MCF 10A (cell line): Measurements from ENCODE around the gene SETD1B. TPM values are rescaled to one million over a fixed set of nuclear protein-coding genes. Genes with fewer than 3 reads are reported as not detected.
A peak's percentile ranks its signal among the peaks of the same experiment; 100 is the strongest.

Source experiments
- BruUV-seq: library from RNA; stranded (reverse); fragments of 400-500 nt; replicated peaks from 2 replicates; lab custom pipeline; 2021; lab: Mats Ljungman, UMichigan
- CTCF ChIA-PET: fragments of 300-600 bp; sonication (Branson Sonifier 250); formaldehyde crosslinking; extraction: SDS; loops from one replicate; lab custom pipeline; 2021; ENCODE audit warnings: antibody characterized with exemption, inconsistent platforms; lab: Yijun Ruan, JAX
- POLR2A ChIA-PET: fragments of 300-600, 350-650 bp; sonication (Branson Sonifier 250); formaldehyde crosslinking; extraction: SDS; loops from one replicate; lab custom pipeline; 2020; ENCODE audit warnings: antibody characterized with exemption, inconsistent platforms; lab: Yijun Ruan, JAX
- DNase-seq: peaks from one replicate; pipeline ENCODE4 v3.0.0-alpha.2; 2018; ENCODE audit not compliant: unreplicated experiment
- H3K27ac Mint-ChIP-seq: one replicate; pipeline ENCODE4 v1.8.0; 2022; ENCODE audit warnings: mild to moderate bottlenecking, low read depth, mixed read lengths; ENCODE audit not compliant: unreplicated experiment
- H3K27me3 Mint-ChIP-seq: one replicate; pipeline ENCODE4 v1.8.0; 2022; ENCODE audit warnings: mixed read lengths; ENCODE audit not compliant: insufficient read depth, unreplicated experiment
- H3K36me3 Mint-ChIP-seq: one replicate; pipeline ENCODE4 v1.8.0; 2022; ENCODE audit warnings: mild to moderate bottlenecking, moderate library complexity, mixed read lengths; ENCODE audit not compliant: insufficient read depth, unreplicated experiment
- H3K4me1 Mint-ChIP-seq: one replicate; pipeline ENCODE4 v1.8.0; 2022; ENCODE audit warnings: mixed read lengths; ENCODE audit not compliant: insufficient read depth, unreplicated experiment
- H3K4me3 Mint-ChIP-seq: one replicate; pipeline ENCODE4 v1.8.0; 2022; ENCODE audit warnings: mild to moderate bottlenecking, moderate library complexity, mixed read lengths; ENCODE audit not compliant: unreplicated experiment
- H3K9me3 Mint-ChIP-seq: one replicate; pipeline ENCODE4 v1.8.0; 2022; ENCODE audit warnings: mixed read lengths; ENCODE audit not compliant: unreplicated experiment
- intact Hi-C: fragments of 100-400 bp; cut with micrococcal nuclease; formaldehyde crosslinking; loops from 2 replicates; pipeline ENCODE4 v1.14.1; 2022
- total RNA-seq: library from RNA; stranded (reverse); gene quantifications from 2 replicates; pipeline ENCODE4 v1.2.3, GENCODE V29; 2022
- TF ChIP-seq, protein P1 (sequence below): fragments of 200-600 bp; IDR thresholded peaks from one replicate; pipeline ENCODE4 v1.8.0; 2022; ENCODE audit warnings: antibody characterized with exemption, mild to moderate bottlenecking; ENCODE audit not compliant: unreplicated experiment

Gene SETD1B
- total RNA-seq, 1 experiment from 2014 or later, result 19.7 TPM

DNA sequence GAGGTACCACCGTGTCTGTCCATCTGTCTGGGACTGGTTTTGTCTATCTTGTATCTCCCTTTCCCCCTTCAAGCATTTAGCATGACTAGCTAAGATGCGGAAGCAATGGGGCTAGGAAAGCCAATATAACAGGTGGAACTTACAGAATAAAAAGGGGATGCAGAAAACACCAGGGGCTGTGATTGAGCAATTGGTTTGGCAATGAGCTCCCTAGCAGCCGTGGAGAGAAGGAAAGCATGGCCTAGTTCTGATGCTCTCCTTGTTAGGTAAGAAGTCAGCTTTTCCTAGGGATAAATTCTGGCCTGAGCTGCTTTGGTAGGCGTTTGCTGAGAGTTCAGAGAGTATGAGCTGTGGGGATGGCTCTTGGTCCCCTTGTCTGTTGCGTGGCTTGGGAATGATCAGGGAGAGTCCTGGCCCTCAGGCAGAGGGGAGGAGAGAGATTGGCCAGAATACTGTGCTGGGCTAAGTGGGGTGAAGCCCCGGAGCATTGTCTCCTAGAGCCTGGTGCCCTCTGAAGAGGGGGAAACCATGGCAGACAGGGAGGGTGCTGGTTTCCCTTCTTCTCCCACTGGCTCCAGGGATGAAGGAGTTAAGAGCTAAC is 7.1 kb downstream of the SETD1B start:
- peaks cover 28% of the 10 kb centered on the region for H3K4me1 Mint-ChIP-seq

DNA sequence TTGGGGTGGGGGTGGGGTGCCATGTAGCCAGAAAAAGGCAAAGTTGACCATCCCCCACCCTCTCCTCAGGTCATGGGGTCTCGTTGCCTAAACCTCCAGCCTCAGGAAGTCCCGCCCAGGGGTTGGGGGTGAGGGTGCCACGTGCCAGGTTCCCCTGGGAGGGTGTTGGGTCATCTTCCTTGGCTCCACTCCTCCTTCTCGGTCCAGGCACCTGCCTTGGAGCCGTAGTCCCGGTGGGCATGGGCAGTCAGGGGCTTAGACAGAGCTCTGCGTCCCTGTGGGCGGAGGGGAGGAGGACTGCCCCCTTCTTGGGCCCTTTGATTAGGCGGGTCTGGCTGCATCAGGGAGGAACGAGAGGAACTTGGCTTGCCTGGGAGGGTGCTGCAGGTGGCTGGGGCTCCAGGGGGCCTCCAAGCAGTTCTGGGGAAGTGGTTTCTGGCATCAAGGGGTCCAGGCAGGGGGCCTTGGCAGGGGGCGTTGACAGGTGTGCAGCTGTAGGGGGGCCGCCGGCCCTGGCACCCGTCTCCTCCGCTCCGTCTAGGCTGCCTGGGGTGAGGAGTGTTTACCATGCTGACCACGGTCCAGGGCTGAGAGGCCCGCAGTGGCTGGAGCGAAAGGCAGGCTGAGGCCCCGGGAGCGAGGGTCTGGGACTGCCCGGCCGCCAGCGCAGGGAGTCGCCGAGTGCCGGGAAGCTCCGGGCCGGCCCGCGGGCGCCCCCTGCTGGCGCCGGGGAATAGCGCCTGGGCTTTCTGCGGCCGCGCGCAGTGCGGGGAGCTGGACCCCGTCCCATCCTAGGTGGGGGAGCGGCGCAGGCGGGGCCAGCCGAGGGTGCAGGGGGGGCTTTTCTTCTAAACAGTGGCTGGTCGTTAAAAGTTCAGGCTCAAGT is 7.9 kb downstream of the SETD1B start:
- no peaks in the 10 kb centered on the region for H3K27me3 Mint-ChIP-seq
- no peak overlapping the region for H3K27ac Mint-ChIP-seq
- TF ChIP-seq, protein P1, sequence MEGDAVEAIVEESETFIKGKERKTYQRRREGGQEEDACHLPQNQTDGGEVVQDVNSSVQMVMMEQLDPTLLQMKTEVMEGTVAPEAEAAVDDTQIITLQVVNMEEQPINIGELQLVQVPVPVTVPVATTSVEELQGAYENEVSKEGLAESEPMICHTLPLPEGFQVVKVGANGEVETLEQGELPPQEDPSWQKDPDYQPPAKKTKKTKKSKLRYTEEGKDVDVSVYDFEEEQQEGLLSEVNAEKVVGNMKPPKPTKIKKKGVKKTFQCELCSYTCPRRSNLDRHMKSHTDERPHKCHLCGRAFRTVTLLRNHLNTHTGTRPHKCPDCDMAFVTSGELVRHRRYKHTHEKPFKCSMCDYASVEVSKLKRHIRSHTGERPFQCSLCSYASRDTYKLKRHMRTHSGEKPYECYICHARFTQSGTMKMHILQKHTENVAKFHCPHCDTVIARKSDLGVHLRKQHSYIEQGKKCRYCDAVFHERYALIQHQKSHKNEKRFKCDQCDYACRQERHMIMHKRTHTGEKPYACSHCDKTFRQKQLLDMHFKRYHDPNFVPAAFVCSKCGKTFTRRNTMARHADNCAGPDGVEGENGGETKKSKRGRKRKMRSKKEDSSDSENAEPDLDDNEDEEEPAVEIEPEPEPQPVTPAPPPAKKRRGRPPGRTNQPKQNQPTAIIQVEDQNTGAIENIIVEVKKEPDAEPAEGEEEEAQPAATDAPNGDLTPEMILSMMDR, result peak; percentile 99
- H3K4me1 Mint-ChIP-seq, result peaks cover 28% of the 10 kb centered on the region
- no TSS peak for BruUV-seq
- CTCF ChIA-PET, result interaction anchor here (0.5 to 16.6 kb wide), 25 partner anchors 10 to 1831 kb away, joined by 3 to 390 read pairs (median 4); partner anchors contain the start of genes PSMD9 and RHOF
- intact Hi-C loops, result loop anchor here (1.0 kb wide), 1 partner anchor 16 kb away; no protein-coding TSS in a partner anchor
- POLR2A ChIA-PET, result interaction anchor here (0.6 to 12.4 kb wide), 7 partner anchors 15 to 231 kb away, joined by 3 to 344 read pairs (median 5); partner anchors contain the start of genes ORAI1, PSMD9, RHOF and SETD1B
- peaks cover 47% of the 10 kb centered on the region for H3K36me3 Mint-ChIP-seq
- H3K4me3 Mint-ChIP-seq, result peak overlapping the region; percentile 82
- DNase-seq, result peak; percentile 61
- H3K9me3 Mint-ChIP-seq, result no peaks in the 10 kb centered on the region

More for the DNA sequence above, 7.1 kb downstream of the SETD1B start:
- no peak overlapping the region for H3K27ac Mint-ChIP-seq
- peak overlapping the region; percentile 82 for H3K4me3 Mint-ChIP-seq
- H3K27me3 Mint-ChIP-seq, result no peaks in the 10 kb centered on the region
- H3K36me3 Mint-ChIP-seq, result peaks cover 45% of the 10 kb centered on the region
- H3K9me3 Mint-ChIP-seq, result no peaks in the 10 kb centered on the region
- no TSS peak for BruUV-seq
- intact Hi-C loops, result no loop called here
- no peak for DNase-seq
- CTCF ChIA-PET, result interaction anchor here (0.5 to 16.6 kb wide), 23 partner anchors 9 to 1832 kb away, joined by 3 to 390 read pairs (median 4); partner anchors contain the start of genes PSMD9 and RHOF
- TF ChIP-seq, protein P1, result no peak
- POLR2A ChIA-PET, result interaction anchor here (1.3 to 12.4 kb wide), 4 partner anchors 14 to 98 kb away, joined by 3 to 344 read pairs (median 15); partner anchors contain the start of genes PSMD9, RHOF, SETD1B and TMEM120B

DNA sequence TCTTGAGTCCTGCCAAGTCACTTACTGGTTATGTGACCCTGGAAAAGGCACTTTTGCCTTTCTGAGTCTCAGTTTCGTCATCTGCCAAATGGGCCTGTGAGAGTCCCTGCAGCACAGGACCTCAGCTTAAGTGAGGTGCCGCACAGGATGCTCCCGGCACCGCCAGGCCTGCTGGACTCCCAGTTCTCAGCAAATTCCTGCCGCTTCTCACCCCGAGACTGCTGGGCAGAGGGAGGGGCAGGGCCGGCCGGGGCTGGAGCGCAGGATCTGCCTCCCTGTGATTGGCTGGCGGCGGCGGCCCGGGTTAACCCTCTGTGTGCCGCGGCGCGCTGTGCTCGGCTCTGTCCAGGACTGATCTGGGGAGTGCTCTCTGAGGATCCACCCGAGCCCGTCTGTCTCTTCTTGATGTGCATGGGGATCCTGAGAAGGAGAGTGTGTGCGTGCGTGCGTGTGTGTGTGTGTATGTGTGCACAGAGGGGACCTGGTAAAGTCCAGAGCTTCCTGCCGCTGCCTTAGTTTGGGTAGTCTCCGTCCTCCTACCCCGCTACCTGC is 8.6 kb downstream of the SETD1B start:
- BruUV-seq, result no TSS peak
- peak overlapping the region; percentile 82 for H3K4me3 Mint-ChIP-seq
- peak; percentile 75 for DNase-seq
- peaks cover 50% of the 10 kb centered on the region for H3K36me3 Mint-ChIP-seq
- no peak overlapping the region for H3K27ac Mint-ChIP-seq
- TF ChIP-seq, protein P1, result no peak
- intact Hi-C loops, result loop anchor here (1.0 kb wide), 1 partner anchor 17 kb away; no protein-coding TSS in a partner anchor
- H3K27me3 Mint-ChIP-seq, result no peaks in the 10 kb centered on the region
- ChIA-PET POLR2A (interaction anchor here (0.6 to 12.4 kb wide), 7 partner anchors 15 to 230 kb away, joined by 3 to 344 read pairs (median 5); partner anchors contain the start of genes ORAI1, PSMD9, RHOF and SETD1B), CTCF (interaction anchor here (0.5 to 16.6 kb wide), 12 partner anchors 10 to 128 kb away, joined by 3 to 390 read pairs (median 4); partner anchors contain the start of genes PSMD9 and RHOF)
- no peaks in the 10 kb centered on the region for H3K9me3 Mint-ChIP-seq
- peaks cover 28% of the 10 kb centered on the region for H3K4me1 Mint-ChIP-seq
